ENCODE data around the gene APOBEC3C.
"Not testable (repeated sequence)": the region's sequence is repeated elsewhere in the genome, so short reads cannot be mapped to it uniquely, and the experiment has no call there.

- TF ChIP-seq CTCF, POLR2A (IDR thresholded peaks at IDR 0.05): not testable (repeated sequence)
Measured at GRCh38 chr22:39040155-39040537, 26.1 kb downstream of the APOBEC3C start.

Measured in thyroid gland (tissue), 4 donors.